H1 (cell line): ENCODE measurements around the gene IFNA16.

Experiments used
- ATF2 ChIP-seq: IDR thresholded peaks from 2 replicates; pipeline ENCODE4 v1.6.1; 2012; ENCODE audit warnings: low read length, inconsistent platforms
- ATF3 ChIP-seq: IDR thresholded peaks from 2 replicates; pipeline ENCODE4 v1.6.1; 2011; ENCODE audit warnings: low read depth, mild to moderate bottlenecking, low read length; ENCODE audit not compliant: insufficient read depth
- BACH1 ChIP-seq: IDR thresholded peaks from 2 replicates; pipeline ENCODE4 v1.6.1; 2012; ENCODE audit warnings: low read length, improper control_type of control experiment
- CTCF ChIP-seq, 3 experiments: IDR thresholded peaks; 1 replicate in 2 of 3; 2 replicates in 1 of 3; pipeline versions ENCODE4 v1.5.1 to v1.6.1; 2011; ENCODE audit warnings: low read length in 3 of 3, mild to moderate bottlenecking in 3 of 3, inconsistent platforms in 2 of 3, low read depth in 1 of 3, moderate library complexity in 1 of 3; ENCODE audit not compliant: insufficient read depth in 1 of 3; ENCODE audit errors: control extremely low read depth in 1 of 3
- MAFK ChIP-seq: IDR thresholded peaks from 2 replicates; pipeline ENCODE4 v1.6.1; 2012; ENCODE audit warnings: low read depth, mild to moderate bottlenecking, improper control_type of control experiment, low read length
- NRF1 ChIP-seq: IDR thresholded peaks from 2 replicates; pipeline ENCODE4 v1.6.1; 2011; ENCODE audit warnings: mild to moderate bottlenecking, low read depth, low read length, improper control_type of control experiment
- POLR2A ChIP-seq, 2 experiments: IDR thresholded peaks; 1 replicate in 1 of 2; 2 replicates in 1 of 2; pipeline ENCODE4 v1.6.1; 2011; ENCODE audit warnings: low read depth in 2 of 2, low read length in 2 of 2, mild to moderate bottlenecking in 2 of 2; ENCODE audit errors: control extremely low read depth in 1 of 2
- POLR2AphosphoS5 ChIP-seq: IDR thresholded peaks from 2 replicates; pipeline ENCODE4 v1.6.1; 2011; ENCODE audit warnings: low read depth, low read length
- RFX5 ChIP-seq: IDR thresholded peaks from 2 replicates; pipeline ENCODE4 v1.6.1; 2011; ENCODE audit warnings: low read depth, low read length, improper control_type of control experiment, borderline replicate concordance
- TCF12 ChIP-seq: IDR thresholded peaks from 2 replicates; pipeline ENCODE4 v1.6.1; 2011; ENCODE audit warnings: low read depth, mild to moderate bottlenecking, low read length
- YY1 ChIP-seq: IDR thresholded peaks from 2 replicates; pipeline ENCODE4 v1.6.1; 2011; ENCODE audit warnings: low read depth, mild to moderate bottlenecking, low read length

GRCh38 chr9:21234153-21234687, 17.1 kb upstream of the IFNA16 start:
- no peak for TF ChIP-seq RFX5
- no peak for TF ChIP-seq TCF12
- TF ChIP-seq YY1: no peak
- no peak for TF ChIP-seq CTCF (IDR thresholded peaks at IDR 0.05; ENCODE audit: control extremely low read depth in 1 of 3, insufficient read depth in 1 of 3, low read depth in 1 of 3, low read length in 3 of 3)
- no peak for TF ChIP-seq MAFK
- no peak for TF ChIP-seq POLR2A (IDR thresholded peaks at IDR 0.05; ENCODE audit: control extremely low read depth in 1 of 2, low read depth in 2 of 2, low read length in 2 of 2)
- no peak for TF ChIP-seq ATF3
- no peak for TF ChIP-seq NRF1
- TF ChIP-seq BACH1: no peak
- TF ChIP-seq ATF2: no peak
- no peak for TF ChIP-seq POLR2AphosphoS5
